OCI-LY1 (cell line): ENCODE results near the gene PRSS1.

Experiments
- H2AFZ ChIP-seq: fragments of 200-600 bp; sonication (generic), shearing (Covaris generic); 2 replicates; pipeline ENCODE4 v1.6.0; 2014; ENCODE audit warnings: antibody characterized with exemption, mild to moderate bottlenecking, low read length
- H3F3A ChIP-seq: fragments of 200-600 bp; sonication (generic), shearing (Covaris generic); 2 replicates; pipeline ENCODE4 v1.6.0; 2014; ENCODE audit warnings: mild to moderate bottlenecking, antibody characterized with exemption, low read length, moderate library complexity; ENCODE audit not compliant: insufficient read depth
- H3K27ac ChIP-seq: fragments of 200-600 bp; sonication (generic); 2 replicates; pipeline ENCODE4 v1.5.1; 2014; ENCODE audit warnings: low read length, mixed run types, mild to moderate bottlenecking, low read depth; ENCODE audit not compliant: poor library complexity, severe bottlenecking
- H3K27me3 ChIP-seq: fragments of 200-600 bp; sonication (generic); 2 replicates; pipeline ENCODE4 v1.6.0; 2014; ENCODE audit warnings: antibody characterized with exemption, mild to moderate bottlenecking, low read length, moderate library complexity; ENCODE audit not compliant: insufficient read depth
- H3K36me3 ChIP-seq: fragments of 200-600 bp; sonication (generic); 2 replicates; pipeline ENCODE4 v1.6.1; 2014; ENCODE audit warnings: mild to moderate bottlenecking, antibody characterized with exemption, low read length, moderate library complexity, mixed read lengths; ENCODE audit not compliant: insufficient read depth
- H3K4me1 ChIP-seq: fragments of 200-600 bp; sonication (generic); 2 replicates; pipeline ENCODE4 v1.5.1; 2014; ENCODE audit warnings: mild to moderate bottlenecking, low read length, moderate library complexity; ENCODE audit not compliant: insufficient read depth, severe bottlenecking
- H3K4me2 ChIP-seq: fragments of 200-600 bp; sonication (generic), shearing (Covaris generic); 2 replicates; pipeline ENCODE4 v1.6.1; 2014; ENCODE audit warnings: low read length
- H3K4me3 ChIP-seq: fragments of 200-600 bp; sonication (generic); 2 replicates; pipeline ENCODE4 v1.5.1; 2014; ENCODE audit warnings: low read length, low read depth, mild to moderate bottlenecking, mixed read lengths; ENCODE audit not compliant: poor library complexity, severe bottlenecking
- H3K79me2 ChIP-seq: fragments of 200-600 bp; shearing (Covaris generic); 2 replicates; pipeline ENCODE4 v1.6.1; 2016; ENCODE audit warnings: mixed run types, low read length, mixed read lengths; ENCODE audit not compliant: insufficient read depth
- H3K9ac ChIP-seq: fragments of 200-600 bp; sonication (generic), shearing (Covaris generic); 2 replicates; pipeline ENCODE4 v1.6.1; 2014; ENCODE audit warnings: mild to moderate bottlenecking, low read length, mixed read lengths
- H3K9me2 ChIP-seq: fragments of 200-600 bp; sonication (generic), shearing (Covaris generic); 2 replicates; pipeline ENCODE4 v1.6.1; 2014; ENCODE audit warnings: low read depth, mild to moderate bottlenecking, low read length, mixed read lengths
- H3K9me3 ChIP-seq: fragments of 200-600 bp; shearing (Covaris generic); 2 replicates; pipeline ENCODE4 v1.6.1; 2014; ENCODE audit warnings: low read length, mixed read lengths
- H4K20me1 ChIP-seq: fragments of 200-600 bp; sonication (generic), shearing (Covaris generic); 2 replicates; pipeline ENCODE4 v1.6.0; 2016; ENCODE audit warnings: mild to moderate bottlenecking, low read length; ENCODE audit not compliant: insufficient read depth
- EZH2 ChIP-seq: fragments of 200-600 bp; sonication (generic), shearing (Covaris generic); IDR thresholded peaks from 2 replicates; pipeline ENCODE4 v1.8.0; 2017; ENCODE audit warnings: borderline replicate concordance, mixed run types, mild to moderate bottlenecking, antibody characterized with exemption, low read length, moderate library complexity, mixed read lengths
- TF ChIP-seq, protein P1 (sequence below): fragments of 200-600 bp; sonication (generic), shearing (Covaris generic); IDR thresholded peaks from 2 replicates; pipeline ENCODE4 v1.5.1; 2017; ENCODE audit warnings: mild to moderate bottlenecking, antibody characterized with exemption, low read length, moderate library complexity, mixed read lengths

PRSS1 gene

GRCh38 chr7:142770661-142771352 lies 21.5 kb downstream of the PRSS1 start, which contains the start of gene PRSS2:
PRSS2 (plus strand) TSS chr7:142770970; CDS start chr7:142770983, 13 bp downstream.
- H3K79me2 ChIP-seq, result no peaks in the 10 kb centered on the region
- H3K4me3 ChIP-seq, result no peak within 1 kb of the TSS
- no peaks in the 10 kb centered on the region for H3K9me2 ChIP-seq
- H3F3A ChIP-seq, result no peaks in the 10 kb centered on the region
- H4K20me1 ChIP-seq, result no peaks in the 10 kb centered on the region
- H3K9ac ChIP-seq, result no peak within 1 kb of the TSS
- no peaks in the 10 kb centered on the region for H3K36me3 ChIP-seq
- H3K27ac ChIP-seq, result no peak within 1 kb of the TSS
- TF ChIP-seq, protein P1, sequence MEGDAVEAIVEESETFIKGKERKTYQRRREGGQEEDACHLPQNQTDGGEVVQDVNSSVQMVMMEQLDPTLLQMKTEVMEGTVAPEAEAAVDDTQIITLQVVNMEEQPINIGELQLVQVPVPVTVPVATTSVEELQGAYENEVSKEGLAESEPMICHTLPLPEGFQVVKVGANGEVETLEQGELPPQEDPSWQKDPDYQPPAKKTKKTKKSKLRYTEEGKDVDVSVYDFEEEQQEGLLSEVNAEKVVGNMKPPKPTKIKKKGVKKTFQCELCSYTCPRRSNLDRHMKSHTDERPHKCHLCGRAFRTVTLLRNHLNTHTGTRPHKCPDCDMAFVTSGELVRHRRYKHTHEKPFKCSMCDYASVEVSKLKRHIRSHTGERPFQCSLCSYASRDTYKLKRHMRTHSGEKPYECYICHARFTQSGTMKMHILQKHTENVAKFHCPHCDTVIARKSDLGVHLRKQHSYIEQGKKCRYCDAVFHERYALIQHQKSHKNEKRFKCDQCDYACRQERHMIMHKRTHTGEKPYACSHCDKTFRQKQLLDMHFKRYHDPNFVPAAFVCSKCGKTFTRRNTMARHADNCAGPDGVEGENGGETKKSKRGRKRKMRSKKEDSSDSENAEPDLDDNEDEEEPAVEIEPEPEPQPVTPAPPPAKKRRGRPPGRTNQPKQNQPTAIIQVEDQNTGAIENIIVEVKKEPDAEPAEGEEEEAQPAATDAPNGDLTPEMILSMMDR, result no peak
- no peaks in the 10 kb centered on the region for H3K27me3 ChIP-seq
- H3K9me3 ChIP-seq, result no peaks in the 10 kb centered on the region
- H2AFZ ChIP-seq, result no peak within 1 kb of the TSS
- peaks cover 15% of the 10 kb centered on the region for H3K4me1 ChIP-seq
- no peak within 1 kb of the TSS for H3K4me2 ChIP-seq

DNA sequence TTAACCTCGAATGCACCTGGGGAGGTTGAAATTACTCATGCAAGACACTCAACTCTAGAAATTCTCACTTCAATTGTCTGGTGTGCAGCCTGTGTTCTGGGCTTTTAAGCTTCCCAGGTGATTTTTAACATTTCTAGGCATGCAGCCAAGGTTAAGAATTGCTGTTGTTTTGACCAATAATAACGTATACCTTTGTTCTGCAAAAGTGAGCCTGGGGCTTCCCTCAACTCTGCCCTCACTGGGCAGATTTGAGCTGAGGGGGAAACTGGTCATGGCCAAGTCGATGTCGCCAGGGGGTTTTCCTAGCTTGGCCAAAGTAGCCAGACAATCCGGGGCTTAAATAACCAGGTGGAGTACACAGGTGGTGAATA lies 22.1 kb downstream of the PRSS1 start:
- H3F3A ChIP-seq, result no peaks in the 10 kb centered on the region
- H3K36me3 ChIP-seq, result no peaks in the 10 kb centered on the region
- no peak overlapping the region for H3K27ac ChIP-seq
- H3K79me2 ChIP-seq, result no peaks in the 10 kb centered on the region
- H3K4me2 ChIP-seq, result no peak overlapping the region
- TF ChIP-seq, protein P1, result no peak
- no peak for TF ChIP-seq EZH2
- H4K20me1 ChIP-seq, result no peaks in the 10 kb centered on the region
- no peaks in the 10 kb centered on the region for H3K9me3 ChIP-seq
- no peaks in the 10 kb centered on the region for H3K9me2 ChIP-seq
- no peak overlapping the region for H3K9ac ChIP-seq
- H3K4me3 ChIP-seq, result no peak overlapping the region
- H2AFZ ChIP-seq, result no peak overlapping the region
- peaks cover 15% of the 10 kb centered on the region for H3K4me1 ChIP-seq
- no peaks in the 10 kb centered on the region for H3K27me3 ChIP-seq

DNA sequence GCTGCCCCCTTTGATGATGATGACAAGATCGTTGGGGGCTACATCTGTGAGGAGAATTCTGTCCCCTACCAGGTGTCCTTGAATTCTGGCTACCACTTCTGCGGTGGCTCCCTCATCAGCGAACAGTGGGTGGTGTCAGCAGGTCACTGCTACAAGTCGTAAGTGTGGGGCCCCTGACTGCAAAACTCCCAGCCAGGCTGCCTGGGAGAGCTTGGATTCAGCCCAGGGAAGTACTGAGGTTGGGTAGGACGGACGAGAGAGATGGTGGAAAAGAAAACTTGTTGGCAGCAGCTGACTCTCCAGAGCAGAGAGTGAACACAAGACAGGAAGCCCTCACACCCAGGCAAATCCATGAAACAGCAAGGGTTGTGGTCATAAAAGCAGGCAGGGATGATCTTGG lies 22.8 kb downstream of the PRSS1 start:
- Histone ChIP-seq H4K20me1 (no peaks in the 10 kb centered on the region), H3K4me1 (peaks cover 15% of the 10 kb centered on the region), H3K36me3 (no peaks in the 10 kb centered on the region), H3K9me2 (no peaks in the 10 kb centered on the region), H3K9me3 (no peaks in the 10 kb centered on the region), H3K4me2 (no peak overlapping the region), H3K79me2 (no peaks in the 10 kb centered on the region), H3K27me3 (no peaks in the 10 kb centered on the region), H3K27ac (no peak overlapping the region), H3K4me3 (no peak overlapping the region), H3F3A (no peaks in the 10 kb centered on the region), H2AFZ (no peak overlapping the region), H3K9ac (no peak overlapping the region)
- no peak for TF ChIP-seq EZH2
- TF ChIP-seq, protein P1, result no peak
